ENCODE data around the gene HPS6.

HPS6 gene

DNA sequence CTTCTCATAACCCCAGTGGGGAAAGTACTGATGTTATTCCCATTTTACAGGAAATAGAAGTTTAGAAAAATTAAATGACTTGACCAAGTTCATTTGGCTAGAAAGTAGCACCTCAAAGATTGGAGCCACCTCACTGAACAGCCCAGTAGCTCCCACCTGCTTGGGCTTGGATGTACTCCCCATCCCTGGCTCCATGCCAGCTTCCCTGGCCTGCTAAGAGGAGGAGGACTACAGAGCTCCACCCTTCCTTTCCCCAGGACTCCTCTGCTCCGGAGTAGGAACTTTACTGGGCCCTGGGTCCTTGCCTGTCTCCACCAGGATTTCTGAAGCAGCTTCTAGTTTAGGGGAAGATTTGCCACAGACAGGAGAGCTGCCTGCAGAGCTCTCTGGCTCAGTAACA is 3.1 kb downstream of the HPS6 start:
- no peak for DNase-seq (ENCODE audit: low read depth)

DNA sequence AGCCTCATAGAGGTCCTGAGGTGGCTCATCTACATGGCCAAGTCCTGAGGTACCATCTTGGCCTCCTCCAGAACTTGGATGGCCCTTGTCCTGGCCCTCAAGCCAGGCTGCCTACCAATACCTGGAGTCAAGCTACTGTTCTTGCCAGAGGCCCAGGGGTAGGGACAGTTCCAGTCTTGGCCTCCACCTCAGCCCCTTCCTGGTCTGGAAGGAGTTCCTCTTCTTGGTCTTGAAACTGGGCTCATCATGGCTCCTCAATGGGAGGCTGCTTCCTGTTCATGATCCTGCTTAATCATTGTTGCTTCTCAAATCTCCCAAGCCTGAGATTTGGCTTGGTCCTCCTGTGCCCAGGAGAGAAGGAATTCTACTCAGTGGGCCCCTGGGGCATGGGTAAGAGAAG is 3.9 kb downstream of the HPS6 start:
- no peak for DNase-seq (ENCODE audit: low read depth)

DNA sequence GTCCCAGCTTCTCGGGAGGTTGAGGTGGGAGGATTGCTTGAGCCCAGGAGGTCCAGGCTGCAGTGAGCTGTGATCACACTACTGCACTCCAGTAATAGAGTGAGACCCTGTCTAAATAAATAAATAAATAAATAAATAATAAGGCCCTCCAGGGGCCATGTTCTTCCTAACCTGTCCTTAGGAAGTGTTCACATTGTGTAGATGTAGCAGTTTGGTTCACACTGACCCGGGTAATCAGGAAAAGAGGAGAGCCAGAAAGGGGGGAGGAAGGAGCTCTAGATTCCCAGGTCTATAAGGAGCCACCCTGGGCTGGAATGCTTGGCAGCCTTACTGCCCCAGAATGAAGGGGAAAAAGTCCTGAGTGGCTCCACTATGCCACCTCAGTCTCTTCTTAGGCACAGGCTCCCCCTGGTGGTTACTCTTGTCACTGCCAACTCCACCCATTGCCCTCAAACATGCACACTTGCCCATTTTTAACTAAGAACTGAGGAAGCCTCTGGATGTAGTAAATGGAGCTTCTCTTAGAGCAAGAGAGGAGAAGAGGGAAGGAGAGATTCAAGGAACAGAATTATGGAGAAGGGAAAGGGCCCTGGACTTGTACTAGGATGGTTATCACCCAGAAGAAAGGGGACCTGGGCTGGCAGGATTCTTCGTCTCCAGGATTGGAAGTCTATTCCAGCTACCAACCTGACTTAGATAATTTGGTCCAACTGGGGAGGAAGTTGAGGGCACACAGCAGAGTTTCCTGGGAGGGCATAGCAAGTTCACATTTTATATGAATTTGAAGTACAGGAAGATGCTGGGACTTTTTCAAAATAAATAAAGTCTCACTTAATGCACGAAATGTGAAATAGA is 7.8 kb downstream of the HPS6 start:
- peak; percentile 71 for DNase-seq (ENCODE audit: low read depth)

DNA sequence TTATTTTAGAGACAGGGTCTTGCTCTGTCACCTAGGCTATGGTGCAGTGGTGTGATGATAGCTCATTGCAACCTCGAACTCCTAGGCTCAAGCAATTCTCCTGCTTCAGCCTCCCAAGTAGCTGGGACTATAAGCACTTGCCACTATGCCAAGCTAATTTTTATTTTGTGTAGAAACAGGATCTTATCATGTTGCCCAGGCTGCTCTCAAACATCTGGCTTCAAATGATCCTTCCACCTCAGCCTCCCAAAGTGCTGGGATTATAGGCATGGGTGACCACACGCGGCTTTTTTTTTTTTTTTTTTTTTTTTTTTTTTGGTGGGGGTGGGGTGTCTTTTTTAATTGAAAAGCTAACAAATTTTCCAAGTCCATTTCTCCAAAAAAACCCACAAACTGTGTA is 18.4 kb downstream of the HPS6 start:
- DNase-seq (ENCODE audit: low read depth), result no peak

DNA sequence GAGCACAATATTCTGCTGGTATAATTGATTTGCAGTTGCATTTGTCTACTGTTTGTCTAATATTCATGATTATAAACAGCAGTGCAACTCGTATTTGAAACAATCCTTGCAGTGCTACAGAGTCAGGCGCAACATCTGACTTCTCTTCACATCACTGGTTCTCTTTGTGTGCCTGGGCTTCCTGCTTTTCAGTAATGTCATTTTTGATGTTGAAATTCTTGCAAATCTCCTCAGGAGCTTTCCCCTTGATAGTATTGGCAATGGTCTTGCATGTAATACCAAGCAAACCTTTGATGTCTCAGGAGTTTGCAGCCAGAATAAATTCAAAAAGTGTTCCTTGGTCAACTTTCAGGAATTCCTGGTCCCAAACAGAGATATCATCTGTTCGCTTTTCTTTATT is 20.2 kb downstream of the HPS6 start:
- DNase-seq (ENCODE audit: low read depth), result no peak

DNA sequence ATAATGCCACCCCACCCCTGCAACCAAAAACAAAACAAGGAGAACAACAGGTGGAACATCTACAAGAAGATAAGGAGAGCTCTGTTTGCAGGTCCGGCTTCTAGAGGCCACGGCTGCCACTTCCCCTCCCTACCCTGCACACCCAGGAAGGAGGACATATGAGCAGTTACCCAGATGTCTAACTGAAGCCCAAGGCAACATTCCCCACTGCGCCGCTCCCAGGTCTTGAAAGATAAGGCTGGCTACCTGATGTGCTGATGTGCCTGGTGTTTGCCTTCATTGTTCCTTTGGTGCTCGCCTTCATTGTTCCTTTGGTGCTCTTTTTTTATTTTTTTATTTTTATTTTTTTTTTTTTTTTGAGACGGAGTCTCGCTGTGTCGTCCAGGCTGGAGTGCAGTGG is 21.0 kb downstream of the HPS6 start:
- DNase-seq (ENCODE audit: low read depth), result no peak

DNA sequence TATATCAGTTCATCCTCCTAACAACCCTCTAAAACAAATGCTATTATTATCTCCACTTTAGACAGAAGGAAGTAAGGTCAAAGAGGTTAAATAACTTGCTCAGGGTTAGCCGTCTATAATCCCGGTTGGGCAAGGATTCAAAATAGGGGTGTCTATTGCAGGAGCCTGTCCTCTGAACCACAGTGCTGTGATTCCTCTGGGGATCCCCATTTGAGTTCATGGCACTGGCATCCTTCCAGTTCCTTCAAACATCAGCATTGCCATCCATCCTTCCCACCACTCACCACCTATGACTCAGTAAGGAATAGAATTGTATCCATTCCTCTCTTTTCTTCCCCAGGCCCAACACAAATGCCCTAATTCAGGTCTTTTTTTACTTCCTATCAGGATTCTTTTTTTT is 25.6 kb downstream of the HPS6 start:
- peak; percentile 44 for DNase-seq (ENCODE audit: low read depth)

DNA sequence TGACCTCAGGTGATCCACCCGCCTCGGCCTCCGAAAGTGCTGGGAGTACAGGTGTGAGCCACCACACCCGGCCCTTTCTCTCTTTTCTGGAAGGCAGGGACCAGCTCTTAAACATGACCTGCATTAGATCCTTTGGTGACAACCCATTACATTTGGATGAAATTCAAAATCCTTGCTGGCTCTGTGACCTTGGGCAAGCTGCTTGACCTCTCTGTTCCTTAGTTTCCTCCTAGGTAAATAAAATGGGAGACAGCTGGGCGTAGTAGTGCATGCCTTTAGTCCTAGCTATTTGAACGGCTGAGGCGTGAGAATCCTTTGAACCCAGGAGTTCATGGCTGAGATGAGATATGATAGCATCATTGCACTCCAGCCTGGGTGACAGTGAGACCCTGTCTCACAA is 31.3 kb downstream of the HPS6 start:
- DNase-seq (ENCODE audit: low read depth), result no peak

DNA sequence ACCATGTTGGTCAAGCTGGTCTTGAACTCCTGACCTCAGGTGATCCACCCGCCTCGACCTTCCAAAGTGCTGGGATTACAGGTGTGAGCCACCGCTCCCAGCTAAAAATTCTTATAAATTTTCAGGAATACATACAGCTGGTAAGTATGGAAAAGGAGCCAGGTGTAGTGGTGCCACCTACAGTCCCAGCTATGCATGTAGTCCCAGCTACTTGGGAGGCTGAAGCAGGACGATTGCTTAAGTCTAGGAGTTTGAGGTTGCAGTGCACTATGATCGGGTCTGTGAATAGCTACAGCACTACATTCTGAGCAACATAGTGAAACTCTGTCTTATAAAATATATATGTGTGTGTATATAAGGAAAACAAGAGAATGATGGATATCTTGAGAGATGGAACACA is 36.0 kb downstream of the HPS6 start:
- DNase-seq (ENCODE audit: low read depth), result no peak

DNA sequence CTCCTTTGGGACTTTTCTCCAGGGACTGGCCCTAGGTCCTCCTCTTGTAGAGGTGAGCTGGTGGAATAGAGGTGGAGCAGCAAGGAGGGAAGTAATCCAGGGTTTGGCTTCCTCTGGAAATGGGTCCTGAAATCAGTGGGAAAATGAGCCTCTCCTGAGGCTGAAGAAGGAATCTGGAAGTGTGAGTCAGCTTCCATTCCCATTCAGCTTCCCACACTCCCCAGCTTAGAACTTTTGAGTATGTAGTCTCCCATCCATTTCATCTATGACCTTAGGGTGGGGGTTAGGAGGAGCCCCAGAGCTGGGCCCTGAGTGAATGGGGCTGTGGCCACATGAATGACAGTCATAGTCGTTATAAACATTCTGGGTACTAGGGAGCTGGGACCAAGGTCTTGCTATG is 37.3 kb downstream of the HPS6 start:
- no peak for DNase-seq (ENCODE audit: low read depth)

DNA sequence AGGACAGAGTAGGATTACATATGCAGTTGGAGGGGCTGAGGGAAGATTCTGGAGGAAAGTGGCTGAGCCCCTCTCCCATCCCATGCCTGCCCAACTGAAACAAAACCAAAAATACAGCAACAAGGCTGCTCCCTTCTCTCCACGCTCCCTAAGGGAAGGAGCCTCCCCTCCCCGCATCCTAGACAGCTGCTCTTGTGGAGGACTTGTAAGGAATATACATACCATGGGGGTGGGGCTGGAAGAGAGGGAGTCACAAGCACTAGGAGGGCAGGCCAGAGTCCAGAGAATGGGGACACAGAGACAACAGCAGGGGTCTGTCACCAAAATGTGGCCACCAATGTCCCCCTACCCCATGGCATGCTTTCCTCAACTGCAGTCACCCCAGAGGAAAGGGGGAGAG is 41.8 kb downstream of the HPS6 start:
- no peak for DNase-seq (ENCODE audit: low read depth)

DNA sequence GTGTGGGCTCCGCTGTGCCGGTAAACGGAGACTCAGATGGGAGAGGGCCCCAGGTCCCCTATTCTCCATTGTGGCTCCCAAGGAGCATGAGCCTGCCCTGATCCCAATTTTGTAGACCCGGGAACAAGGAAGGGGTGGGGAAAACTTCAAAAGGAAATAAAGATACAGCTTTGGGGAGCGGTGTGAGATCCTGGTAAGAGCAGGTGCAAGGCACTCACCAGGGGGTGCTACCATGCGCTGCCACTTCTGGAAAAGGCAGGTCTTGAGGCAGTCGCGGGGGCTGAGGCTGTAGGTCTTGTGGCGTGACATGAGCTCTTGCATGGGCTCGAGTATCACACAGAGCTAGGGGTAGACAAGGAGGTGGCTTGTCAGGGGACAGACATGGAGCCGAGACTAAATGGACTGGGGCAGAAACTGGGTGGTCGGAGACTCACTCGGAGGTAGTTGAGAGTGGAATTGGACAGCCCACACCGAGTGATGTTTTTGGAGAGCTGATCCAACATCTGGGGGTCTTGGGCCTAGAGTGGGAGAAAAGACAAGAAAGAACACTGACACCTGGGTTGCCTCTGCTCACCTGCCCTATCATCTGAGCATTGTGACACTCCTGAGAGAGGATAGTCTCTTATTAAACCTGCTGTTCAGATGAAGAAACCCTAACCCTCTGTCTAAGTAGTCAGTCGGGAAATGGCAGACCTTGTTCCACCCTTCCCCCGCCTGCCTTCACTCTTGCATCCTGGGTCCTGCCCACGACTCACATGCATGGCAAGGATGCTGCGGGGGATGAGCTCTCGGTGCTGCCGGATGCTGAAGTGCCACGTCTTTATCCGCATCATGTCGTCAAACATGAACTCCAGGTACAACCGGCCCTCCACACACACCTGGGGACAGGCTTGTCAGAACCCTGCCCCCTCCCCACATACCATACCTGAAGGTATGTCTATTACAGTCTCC is 44.3 kb downstream of the HPS6 start:
- DNase-seq (ENCODE audit: low read depth), result no peak

DNA sequence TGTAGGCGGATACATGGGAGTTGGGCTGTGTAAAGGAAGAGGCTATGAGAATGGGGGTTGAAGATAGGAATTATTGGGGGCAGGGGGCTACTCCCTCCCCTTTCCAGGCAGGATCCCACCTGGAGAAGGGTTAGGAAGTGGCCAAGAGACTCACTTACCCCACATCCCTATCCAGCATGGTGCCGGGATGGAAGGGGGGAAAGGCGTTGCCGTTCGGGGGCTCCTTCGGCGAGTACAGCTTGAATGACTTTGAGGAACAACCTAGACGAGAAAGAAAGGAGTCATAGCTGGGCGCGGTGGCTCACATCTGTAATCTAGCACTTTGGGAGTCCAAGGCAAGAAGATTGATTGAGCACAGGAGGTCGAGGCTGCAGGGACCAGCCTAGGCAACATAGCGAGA is 46.1 kb downstream of the HPS6 start:
- no peak for DNase-seq (ENCODE audit: low read depth)

DNA sequence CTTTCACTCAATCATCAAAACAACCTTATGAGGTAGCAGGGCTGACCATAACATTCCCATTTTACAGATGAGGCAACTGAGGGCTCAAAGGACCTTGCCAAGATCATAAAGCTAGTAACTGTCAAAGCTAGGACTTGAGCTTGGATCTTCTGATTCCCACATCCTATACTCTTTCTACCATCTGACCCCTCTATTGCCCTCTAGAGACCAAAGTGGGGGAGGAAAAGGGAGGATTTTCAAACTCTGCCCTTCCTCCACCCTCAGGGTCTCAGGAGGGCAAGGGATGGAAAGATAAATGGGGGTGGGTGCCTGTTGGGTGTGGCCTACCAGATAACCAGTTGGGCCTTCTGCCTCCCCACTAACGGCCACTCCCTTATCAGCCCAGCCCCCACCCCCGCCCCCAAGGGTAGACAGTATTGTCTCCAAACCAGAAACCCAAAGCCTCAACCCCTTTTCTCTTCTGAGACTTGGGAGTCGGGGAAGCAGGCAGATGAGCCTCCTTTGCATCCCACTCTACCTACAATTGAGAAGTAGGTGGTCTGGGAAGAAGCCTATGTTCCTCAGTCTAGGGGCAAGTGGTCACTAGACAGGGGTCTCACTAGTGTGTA is 47.2 kb downstream of the HPS6 start:
- no peak for DNase-seq (ENCODE audit: low read depth)

DNA sequence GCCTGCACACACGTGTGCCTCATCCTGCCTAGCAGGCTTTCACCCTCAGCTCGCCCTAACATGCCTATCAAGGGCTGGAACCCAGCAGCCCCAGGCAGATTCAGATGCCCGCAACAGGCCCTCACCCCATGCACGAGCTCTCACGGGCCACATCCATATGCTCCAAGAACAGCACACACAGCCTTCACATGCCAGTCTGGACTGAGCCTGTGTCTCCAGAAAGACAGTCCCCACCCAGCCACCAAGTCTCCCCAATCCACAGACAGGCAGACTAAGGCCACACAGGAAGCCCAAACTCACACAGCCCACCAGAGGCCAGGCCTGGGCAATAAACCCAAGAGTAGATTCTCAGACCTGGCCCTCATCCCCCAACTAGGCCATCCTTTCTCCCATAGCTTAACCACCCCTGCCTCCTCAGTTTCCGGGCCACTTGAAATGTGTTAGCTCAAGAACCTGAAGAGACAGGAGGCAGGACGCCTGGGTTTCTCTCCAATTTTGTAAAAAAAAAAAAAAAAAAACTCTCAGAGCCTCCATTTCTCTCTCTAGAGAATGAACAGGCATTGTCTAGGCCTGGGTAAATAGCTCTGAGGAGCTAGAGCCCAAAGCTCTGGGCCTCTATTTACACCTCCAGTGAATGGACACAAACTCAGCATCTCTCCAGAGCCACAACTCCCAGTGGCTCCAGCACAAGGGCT is 48.3 kb downstream of the HPS6 start:
- no peak for DNase-seq (ENCODE audit: low read depth)

DNA sequence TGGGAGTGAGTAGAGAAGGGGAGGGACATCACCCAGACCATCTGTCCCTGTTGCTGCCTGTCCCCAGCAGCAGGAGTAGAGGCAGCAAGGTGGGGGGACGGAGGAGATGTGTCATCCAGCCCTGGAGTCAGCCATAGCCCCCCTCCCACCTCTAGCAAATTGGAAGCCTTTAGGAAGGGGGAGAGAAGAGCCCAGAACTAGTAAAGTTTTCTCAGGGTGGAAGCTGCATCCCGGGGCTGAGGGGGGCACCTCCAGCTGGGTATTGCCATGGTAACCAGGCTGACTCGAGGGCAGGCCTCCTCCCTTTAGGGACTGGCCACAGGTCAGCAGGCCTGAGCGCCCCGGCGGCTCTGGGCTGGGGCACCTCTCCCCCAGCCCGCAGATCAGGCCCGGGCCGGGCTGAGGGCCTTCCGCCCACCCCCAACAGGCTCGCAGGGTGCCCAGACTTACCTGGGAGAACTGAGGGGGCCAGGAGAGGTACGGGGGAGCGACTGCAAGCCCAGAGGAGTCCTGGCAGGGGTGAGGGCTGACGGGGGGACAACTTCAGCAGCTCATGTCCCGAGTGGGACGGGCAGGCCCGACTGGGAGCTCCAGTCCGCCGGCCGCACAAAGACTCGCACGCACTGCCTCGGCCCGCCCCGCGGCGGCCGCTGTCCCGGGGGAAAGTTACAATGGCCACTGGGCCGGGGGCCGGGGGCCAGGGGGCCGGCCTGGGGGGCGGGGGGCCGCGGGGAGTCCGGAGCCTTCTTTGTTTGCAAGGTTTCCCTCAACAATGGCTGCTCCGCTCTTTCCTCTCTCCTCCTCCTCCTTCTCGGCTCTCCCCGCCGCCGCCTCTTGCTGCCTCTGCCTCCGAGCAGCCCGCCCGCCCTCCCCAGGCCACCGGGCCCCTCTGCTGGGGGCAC is 49.1 kb downstream of the HPS6 start:
- peak; percentile 22 for DNase-seq (ENCODE audit: low read depth)

DNA sequence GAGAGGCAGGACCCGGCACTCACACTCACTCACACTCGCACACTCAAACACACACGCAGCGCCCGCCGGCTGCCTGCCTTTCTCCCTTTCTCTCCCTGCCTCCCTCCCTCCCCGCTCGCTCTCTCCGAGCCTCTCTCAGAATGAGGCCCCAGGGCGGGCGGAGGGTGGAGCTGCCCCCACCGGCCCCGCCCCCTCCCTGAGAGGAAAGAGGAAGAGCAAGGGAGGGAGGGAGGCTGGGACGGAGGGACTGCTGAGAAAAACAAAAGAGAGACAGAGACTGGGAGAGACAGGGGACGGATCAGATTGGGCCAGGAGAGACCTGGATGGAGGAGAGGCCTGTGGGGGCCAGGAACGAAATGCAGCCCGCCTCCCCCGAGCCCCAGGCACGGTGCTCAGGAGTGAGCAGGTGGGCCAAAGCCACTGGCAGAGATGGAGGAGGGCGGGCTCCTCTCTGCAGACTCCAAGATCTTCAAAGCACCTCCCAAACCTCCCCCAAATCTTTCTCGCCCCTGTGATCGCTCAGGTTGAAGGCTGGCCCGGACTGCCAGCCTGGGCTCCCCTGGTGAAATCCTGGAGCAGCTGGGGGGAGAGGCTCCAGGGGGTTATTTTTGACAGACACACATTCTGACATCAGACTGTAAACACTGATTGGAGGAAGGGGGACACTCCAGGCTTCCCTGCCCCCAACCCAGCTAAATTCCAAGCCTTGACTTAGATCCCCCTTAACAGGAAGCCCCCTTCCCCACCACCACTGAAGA is 49.9 kb downstream of the HPS6 start:
- DNase-seq (ENCODE audit: low read depth), result peak; percentile 81

DNA sequence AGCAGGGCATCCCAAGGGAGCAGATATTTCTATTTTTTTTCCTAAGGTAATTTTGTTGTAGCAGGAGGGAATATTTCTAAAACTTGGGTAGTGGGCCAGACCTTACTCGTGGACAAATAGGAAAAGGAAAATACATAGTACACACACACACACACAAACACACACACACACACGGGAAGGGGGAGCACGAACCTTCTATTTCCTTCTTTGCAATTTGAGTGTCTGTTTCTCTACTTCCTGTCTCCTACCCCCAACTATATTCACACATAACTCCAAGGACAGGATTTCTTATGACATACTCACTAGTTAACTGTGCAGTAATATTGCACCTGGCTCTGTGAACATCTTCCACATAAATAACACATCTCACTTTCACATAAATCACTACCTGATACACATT is 50.6 kb downstream of the HPS6 start:
- DNase-seq (ENCODE audit: low read depth), result peak; percentile 53

DNA sequence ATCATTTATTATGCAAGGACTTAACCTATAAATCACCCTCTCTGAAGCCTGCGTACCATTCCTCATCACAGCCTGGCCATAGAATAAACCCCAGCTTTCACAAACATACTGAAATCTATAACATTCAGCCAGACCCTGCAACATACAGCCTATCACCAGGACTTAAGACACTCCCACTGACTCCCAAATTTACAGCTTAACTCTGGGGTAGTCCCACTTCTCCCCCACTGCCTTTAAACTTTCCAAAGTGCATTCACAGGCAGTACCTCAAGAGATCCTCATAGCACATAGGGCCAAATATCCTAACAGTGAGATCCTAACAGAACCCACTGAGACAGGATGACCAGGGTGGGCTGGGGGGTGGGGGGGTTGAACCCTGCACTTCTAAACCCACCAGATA is 51.5 kb downstream of the HPS6 start:
- no peak for DNase-seq (ENCODE audit: low read depth)
